SIG-M5 treated with dmso at 0.1 percent for 504 hours (cell line): ENCODE results near the gene MOK.
A peak's percentile ranks its signal among the peaks of the same experiment; 100 is the strongest.
"Not testable (repeated sequence)": the region's sequence is repeated elsewhere in the genome, so short reads cannot be mapped to it uniquely, and the experiment has no call there.

ENCODE experiments used
- DNase-seq: peaks from one replicate; lab custom pipeline; 2025; ENCODE audit not compliant: unreplicated experiment; lab: John Stamatoyannopoulos, UW

The MOK gene

GRCh38 chr14:102249041-102249440 is 55.9 kb downstream of the MOK start:
- no peak for DNase-seq

GRCh38 chr14:102248121-102248520 is 56.8 kb downstream of the MOK start:
- no peak for DNase-seq

GRCh38 chr14:102246071-102246470 is 58.9 kb downstream of the MOK start:
- DNase-seq: no peak

GRCh38 chr14:102243795-102244194 is 61.2 kb downstream of the MOK start:
- not testable (repeated sequence) for DNase-seq

GRCh38 chr14:102241147-102241546 is 63.8 kb downstream of the MOK start:
- no peak for DNase-seq

- DNase-seq: not testable (repeated sequence)
Observed at GRCh38 chr14:102240481-102240880, 64.5 kb downstream of the MOK start.

- no peak for DNase-seq
Observed at GRCh38 chr14:102239231-102239630, 65.7 kb downstream of the MOK start.

GRCh38 chr14:102238766-102239165 is 66.2 kb downstream of the MOK start:
- no peak for DNase-seq

GRCh38 chr14:102238131-102238530 is 66.8 kb downstream of the MOK start:
- no peak for DNase-seq

- no peak for DNase-seq
Observed at GRCh38 chr14:102236026-102236425, 68.9 kb downstream of the MOK start.

GRCh38 chr14:102235275-102235897 is 69.6 kb downstream of the MOK start:
- peak; percentile 50 for DNase-seq

- no peak for DNase-seq
Observed at GRCh38 chr14:102234331-102235264, 70.4 kb downstream of the MOK start.

- DNase-seq: no peak
Observed at GRCh38 chr14:102233081-102233480, 71.9 kb downstream of the MOK start.

GRCh38 chr14:102232348-102232625 is 72.7 kb downstream of the MOK start:
- no peak for DNase-seq

GRCh38 chr14:102231476-102232347 is 73.3 kb downstream of the MOK start:
- no peak for DNase-seq

- DNase-seq: no peak
Observed at GRCh38 chr14:102230481-102231210, 74.3 kb downstream of the MOK start.

- no peak for DNase-seq
Observed at GRCh38 chr14:102229739-102230092, 75.2 kb downstream of the MOK start.

GRCh38 chr14:102229071-102229738 is 75.8 kb downstream of the MOK start:
- no peak for DNase-seq

GRCh38 chr14:102227184-102227964 is 77.6 kb downstream of the MOK start:
- no peak for DNase-seq
